ENCODE data around the gene CPAMD8.

The CPAMD8 gene

GRCh38 chr19:16871871-16872270, 154.7 kb downstream of the CPAMD8 start:
- no peak for TF ChIP-seq Cebpa-rat (IDR thresholded peaks at IDR 0.05)
- Histone ChIP-seq H3K4me2 (no peak overlapping the region), H4K20me1 (peaks cover 5 to 92% (median 65%) of the 10 kb centered on the region in 11 experiments; a peak in 20 of 22 replicates), H3K36me3 (peaks cover 73 to 87% (median 81%) of the 10 kb centered on the region in 11 experiments), H3K9me3 (replicated peaks in 1 of 11) (no peaks in the 10 kb centered on the region), H3K4me1 (peaks cover 12 to 41% (median 37%) of the 10 kb centered on the region in 10 experiments), H3K4me3 (no peak overlapping the region), H3K27me3 (peaks cover 0 to 4% (median 0%) of the 10 kb centered on the region in 11 experiments; a peak in 1 of 22 replicates), H3K27ac (peak overlapping the region in 2 of 11 experiments; percentile 15 to 21; a peak in 1 of 22 replicates), H3K9ac (peak overlapping the region in 1 of 11 experiments; percentile 35; a peak in 1 of 22 replicates)

- peaks cover 0 to 17% (median 13%) of the 10 kb centered on the region in 10 experiments; a peak in 12 of 20 replicates for H3K4me1 ChIP-seq
- no peaks in the 10 kb centered on the region for H3K27me3 ChIP-seq
- peaks cover 0 to 86% (median 44%) of the 10 kb centered on the region in 11 experiments; a peak in 14 of 22 replicates for H4K20me1 ChIP-seq
- TF ChIP-seq Cebpa-rat (IDR thresholded peaks at IDR 0.05), result no peak
- no peak overlapping the region for H3K4me2 ChIP-seq
- no peak overlapping the region for H3K27ac ChIP-seq
- H3K4me3 ChIP-seq, result no peak overlapping the region
- peaks cover 89 to 99% (median 93%) of the 10 kb centered on the region in 11 experiments for H3K36me3 ChIP-seq
- no peaks in the 10 kb centered on the region for H3K9me3 ChIP-seq (replicated peaks in 1 of 11)
- H3K9ac ChIP-seq, result no peak overlapping the region
Observed at GRCh38 chr19:16869331-16869972, 157.2 kb downstream of the CPAMD8 start.

GRCh38 chr19:16868423-16869130, 158.0 kb downstream of the CPAMD8 start:
- no peak overlapping the region for H3K27ac ChIP-seq
- H3K4me3 ChIP-seq, result no peak overlapping the region
- peaks cover 4 to 10% (median 7%) of the 10 kb centered on the region in 10 experiments for H3K4me1 ChIP-seq
- no peaks in the 10 kb centered on the region for H3K27me3 ChIP-seq
- TF ChIP-seq Cebpa-rat (IDR thresholded peaks at IDR 0.05), result no peak
- H3K9ac ChIP-seq, result no peak overlapping the region
- H3K9me3 ChIP-seq (replicated peaks in 1 of 11), result no peaks in the 10 kb centered on the region
- peaks cover 0 to 80% (median 42%) of the 10 kb centered on the region in 11 experiments; a peak in 14 of 22 replicates for H4K20me1 ChIP-seq
- H3K36me3 ChIP-seq, result peaks cover 95 to 99% (median 97%) of the 10 kb centered on the region in 11 experiments
- H3K4me2 ChIP-seq, result no peak overlapping the region

- Histone ChIP-seq H4K20me1 (peaks cover 0 to 79% (median 41%) of the 10 kb centered on the region in 11 experiments; a peak in 13 of 22 replicates), H3K4me2 (no peak overlapping the region), H3K4me1 (peaks cover 12 to 18% (median 17%) of the 10 kb centered on the region in 10 experiments), H3K4me3 (no peak overlapping the region), H3K36me3 (peaks cover 86 to 99% (median 95%) of the 10 kb centered on the region in 11 experiments), H3K9me3 (replicated peaks in 1 of 11) (no peaks in the 10 kb centered on the region), H3K27ac (no peak overlapping the region), H3K27me3 (no peaks in the 10 kb centered on the region), H3K9ac (no peak overlapping the region)
- TF ChIP-seq Cebpa-rat (IDR thresholded peaks at IDR 0.05), result no peak
Observed at GRCh38 chr19:16867211-16867610, 159.4 kb downstream of the CPAMD8 start.

- Histone ChIP-seq H4K20me1 (peaks cover 0 to 60% (median 22%) of the 10 kb centered on the region in 11 experiments; a peak in 12 of 22 replicates), H3K27me3 (no peaks in the 10 kb centered on the region), H3K9ac (peak overlapping the region in 2 of 11 experiments; percentile 23 to 33; a peak in 2 of 22 replicates), H3K4me2 (peak overlapping the region; percentile 5 to 84 (median 68); a peak in 21 of 22 replicates), H3K9me3 (replicated peaks in 1 of 11) (no peaks in the 10 kb centered on the region), H3K4me3 (peak overlapping the region in 1 of 10 experiments; percentile 44; a peak in 1 of 20 replicates), H3K4me1 (peaks cover 17 to 33% (median 26%) of the 10 kb centered on the region in 10 experiments), H3K36me3 (peaks cover 53 to 95% (median 77%) of the 10 kb centered on the region in 11 experiments), H3K27ac (peak overlapping the region in 7 of 11 experiments; percentile 17 to 58 (median 48); a peak in 11 of 22 replicates)
- no peak for TF ChIP-seq Cebpa-rat (IDR thresholded peaks at IDR 0.05)
Observed at GRCh38 chr19:16862826-16863415, 163.7 kb downstream of the CPAMD8 start.

- Histone ChIP-seq H3K36me3 (peaks cover 51 to 95% (median 70%) of the 10 kb centered on the region in 11 experiments), H3K9me3 (replicated peaks in 1 of 11) (no peaks in the 10 kb centered on the region), H3K27me3 (no peaks in the 10 kb centered on the region), H3K9ac (no peak overlapping the region), H3K4me1 (peaks cover 20 to 33% (median 26%) of the 10 kb centered on the region in 10 experiments), H3K4me2 (peak overlapping the region in 7 of 11 experiments; percentile 56 to 84 (median 72); a peak in 11 of 22 replicates), H3K4me3 (no peak overlapping the region), H3K27ac (peak overlapping the region in 2 of 11 experiments; percentile 28 to 50; a peak in 3 of 22 replicates), H4K20me1 (peaks cover 0 to 49% (median 13%) of the 10 kb centered on the region in 11 experiments; a peak in 12 of 22 replicates)
- no peak for TF ChIP-seq Cebpa-rat (IDR thresholded peaks at IDR 0.05)
Observed at GRCh38 chr19:16861834-16862233, 164.8 kb downstream of the CPAMD8 start.

GRCh38 chr19:16861011-16861410, 165.6 kb downstream of the CPAMD8 start:
- TF ChIP-seq Cebpa-rat (IDR thresholded peaks at IDR 0.05), result no peak
- Histone ChIP-seq H3K9ac (no peak overlapping the region), H4K20me1 (peaks cover 0 to 41% (median 12%) of the 10 kb centered on the region in 11 experiments; a peak in 13 of 22 replicates), H3K9me3 (replicated peaks in 1 of 11) (no peaks in the 10 kb centered on the region), H3K27me3 (no peaks in the 10 kb centered on the region), H3K4me3 (no peak overlapping the region), H3K27ac (peak overlapping the region in 2 of 11 experiments; percentile 13 to 25; a peak in 1 of 22 replicates), H3K4me2 (peak overlapping the region in 1 of 11 experiments; percentile 72; a peak in 1 of 22 replicates), H3K4me1 (peaks cover 20 to 33% (median 26%) of the 10 kb centered on the region in 10 experiments), H3K36me3 (peaks cover 51 to 95% (median 69%) of the 10 kb centered on the region in 11 experiments)

GRCh38 chr19:16860118-16860517, 166.5 kb downstream of the CPAMD8 start:
- TF ChIP-seq Cebpa-rat (IDR thresholded peaks at IDR 0.05), result no peak
- H3K36me3 ChIP-seq, result peaks cover 48 to 96% (median 70%) of the 10 kb centered on the region in 11 experiments

More at GRCh38 chr19:16860118-16860517, 166.5 kb downstream of the CPAMD8 start:
- Histone ChIP-seq H3K4me3 (no peak overlapping the region), H3K9me3 (replicated peaks in 1 of 11) (no peaks in the 10 kb centered on the region), H4K20me1 (peaks cover 0 to 39% (median 13%) of the 10 kb centered on the region in 11 experiments; a peak in 13 of 22 replicates), H3K4me2 (no peak overlapping the region), H3K27ac (no peak overlapping the region), H3K4me1 (peaks cover 20 to 33% (median 26%) of the 10 kb centered on the region in 10 experiments), H3K9ac (no peak overlapping the region; a peak in 1 of 22 replicates), H3K27me3 (no peaks in the 10 kb centered on the region)

Data from BLaER1 treated with 17β-estradiol and CSF1 and Interleukin-3, amounts not matched to agents 10 nM and 100 nM (cell line).